H1 (cell line): ENCODE data around the gene CIT. TPM values are rescaled to one million over a fixed set of nuclear protein-coding genes. Genes with fewer than 3 reads are reported as not detected.

ENCODE experiments used
- ATF3 ChIP-seq: IDR thresholded peaks from 2 replicates; pipeline ENCODE4 v1.6.1; 2011; ENCODE audit warnings: low read depth, mild to moderate bottlenecking, low read length; ENCODE audit not compliant: insufficient read depth
- JUN ChIP-seq: IDR thresholded peaks from 2 replicates; pipeline ENCODE4 v1.6.1; 2011; ENCODE audit warnings: low read depth, mild to moderate bottlenecking, improper control_type of control experiment, low read length
- NANOG ChIP-seq: IDR thresholded peaks from 2 replicates; pipeline ENCODE4 v1.6.1; 2011; ENCODE audit warnings: low read length, low read depth, mild to moderate bottlenecking, inconsistent platforms; ENCODE audit not compliant: insufficient read depth, poor library complexity, severe bottlenecking
- PHF8 ChIP-seq: fragments of 200-600 bp; sonication (generic); conservative IDR thresholded peaks from 2 replicates; pipeline ENCODE4 v1.7.1; 2012; ENCODE audit warnings: low read depth, mild to moderate bottlenecking, inconsistent platforms, low read length, moderate library complexity
- SP1 ChIP-seq: IDR thresholded peaks from 2 replicates; pipeline ENCODE4 v1.6.1; 2011; ENCODE audit warnings: low read depth, low read length
- polyA plus RNA-seq, 7 experiments: library from polyadenylated mRNA; depleted of rRNA in 3 of 7; stranded (reverse) in 5 of 7; unstranded in 2 of 7; fragments of >200 nt in 5 of 7; fragments of 200-250 nt in 2 of 7; gene quantifications; 1 replicate in 5 of 7; 2 replicates in 1 of 7; 4 replicates in 1 of 7; pipeline versions ENCODE4 v1.2.1 to v1.2.3, GENCODE V29; 2011 to 2013; ENCODE audit warnings: missing spikeins in 2 of 7, mixed read lengths in 2 of 7
- total RNA-seq: library from RNA; stranded (reverse); fragmentation: NEBNext Ultra II Directional; extraction: Animal tissue kit (Norgen Biotek cat#: 25700); gene quantifications from 2 replicates; pipeline ENCODE4 v1.2.1, GENCODE V29; 2021

Gene CIT
- total and polyA plus RNA-seq, 2 of the 8 experiments (the other 6 are each of a cell fraction or from before 2014, with no cell fraction given) = 17.1 to 60.9 TPM

GRCh38 chr12:119685375-119685774, 191.7 kb downstream of the CIT start (continued):
- no peak for TF ChIP-seq NANOG
- no peak for TF ChIP-seq SP1
- no peak for TF ChIP-seq ATF3
- TF ChIP-seq JUN = no peak
- TF ChIP-seq PHF8 = no peak
